Femur (tissue), 1 donor: Measurements from ENCODE around the gene HNRNPA2B1.
"Not testable (repeated sequence)": the region's sequence is repeated elsewhere in the genome, so short reads cannot be mapped to it uniquely, and the experiment has no call there.

Experiments used
- DNase-seq: peaks from one replicate; pipeline ENCODE4 v3.0.0-alpha.2; 2017

The HNRNPA2B1 gene

GRCh38 chr7:26197153-26198115 lies 3.1 kb downstream of the HNRNPA2B1 start:
- DNase-seq, result no peak

DNA sequence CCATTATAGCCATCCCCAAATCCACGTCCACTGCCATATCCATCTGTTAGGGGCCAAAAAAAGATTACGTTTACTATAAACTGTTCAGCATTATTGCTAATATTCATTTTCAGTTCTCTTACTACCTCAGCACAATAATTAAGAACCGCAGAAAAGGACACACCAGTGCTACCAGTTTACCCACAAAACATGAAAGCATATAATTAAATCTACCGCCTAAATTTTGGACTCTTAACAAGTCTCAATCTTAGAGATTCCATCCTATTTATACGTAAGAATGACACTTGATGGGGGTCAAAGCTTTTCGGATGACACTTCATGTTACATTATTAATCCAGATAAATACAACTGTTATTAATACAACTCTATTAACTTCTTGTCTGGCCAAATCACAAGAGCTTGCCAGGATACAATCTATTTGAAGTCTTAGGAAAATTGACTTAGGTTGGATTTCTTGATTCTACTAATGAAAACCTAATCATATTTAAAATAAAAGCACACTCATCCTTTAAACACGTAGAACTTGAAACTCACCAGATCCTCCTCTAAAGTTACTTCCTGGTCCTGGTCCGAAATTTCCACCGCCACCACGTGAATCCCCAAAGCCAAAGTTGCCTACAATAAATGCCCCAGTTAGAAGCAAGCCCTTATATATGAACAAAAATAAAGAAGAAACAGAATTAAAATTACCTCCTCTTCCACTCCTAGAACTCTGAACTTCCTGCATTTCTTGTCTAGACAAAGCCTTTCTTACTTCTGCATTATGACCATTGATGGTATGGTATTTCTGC lies 4.5 kb downstream of the HNRNPA2B1 start:
- DNase-seq, result no peak

DNA sequence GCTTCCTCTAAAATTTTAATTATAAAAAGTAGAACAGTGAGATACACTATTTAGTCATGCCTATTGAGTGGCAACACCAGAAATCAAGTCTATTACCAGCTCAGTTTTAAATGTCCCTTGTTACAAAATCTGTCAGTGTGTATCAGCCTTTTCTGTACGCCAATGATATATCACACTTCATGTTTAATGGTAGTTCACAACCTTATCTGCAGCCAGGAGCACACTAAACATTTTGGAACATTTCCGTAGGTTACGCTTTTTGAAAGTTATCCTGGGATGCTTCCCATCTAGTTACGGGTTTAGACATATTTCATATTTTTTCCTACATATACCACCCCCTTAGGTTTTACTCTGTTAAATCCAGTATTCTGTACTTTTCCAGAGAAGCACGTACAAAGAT lies 5.4 kb downstream of the HNRNPA2B1 start:
- DNase-seq, result no peak

DNA sequence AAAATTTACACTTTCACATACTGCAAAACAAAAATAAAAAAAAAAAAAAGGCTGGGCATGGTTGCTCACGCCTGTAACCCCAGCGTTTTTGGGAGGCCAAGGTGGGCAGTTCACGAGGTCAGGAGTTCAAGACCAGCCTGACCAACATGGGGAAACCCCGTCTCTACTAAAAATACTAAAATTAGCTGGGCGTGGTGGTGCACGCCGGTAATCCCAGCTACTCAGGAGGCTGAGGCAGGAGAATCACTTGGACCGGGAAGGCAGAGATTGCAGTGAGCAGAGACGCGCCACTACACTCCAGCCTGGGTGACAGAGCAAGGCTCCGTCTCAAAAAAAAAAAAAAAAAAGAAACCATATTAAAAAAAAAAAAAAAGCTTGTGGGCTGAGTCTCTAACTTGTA lies 5.8 kb downstream of the HNRNPA2B1 start:
- DNase-seq, result not testable (repeated sequence)

- no peak for DNase-seq
Observed at GRCh38 chr7:26193432-26194207, 6.9 kb downstream of the HNRNPA2B1 start.

GRCh38 chr7:26192485-26193087 lies 8.0 kb downstream of the HNRNPA2B1 start:
- DNase-seq, result no peak

- no peak for DNase-seq
Observed at GRCh38 chr7:26191974-26192479, 8.5 kb downstream of the HNRNPA2B1 start.

- no peak for DNase-seq
Observed at GRCh38 chr7:26191233-26191973, 9.1 kb downstream of the HNRNPA2B1 start.

DNA sequence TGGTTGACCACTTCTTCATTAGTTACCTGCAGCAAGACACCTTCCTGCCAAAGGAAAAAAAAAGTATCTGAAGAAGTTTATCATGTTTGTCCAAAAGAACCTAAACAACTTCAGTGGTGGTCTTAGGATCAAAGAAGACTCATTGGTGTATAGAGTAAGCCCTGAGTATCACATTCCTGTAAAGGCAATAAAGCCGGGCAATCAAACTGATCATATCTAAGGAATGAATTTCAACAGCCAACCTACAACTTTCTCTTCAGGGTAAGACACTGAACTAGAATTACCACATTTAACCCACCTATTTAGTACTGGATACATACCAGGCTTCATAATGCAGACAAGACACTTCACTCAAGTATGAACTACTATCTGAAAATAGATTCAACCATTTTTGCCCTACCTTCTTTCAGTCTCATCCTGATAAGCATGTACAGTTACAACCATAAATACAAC lies 10.1 kb downstream of the HNRNPA2B1 start:
- no peak for DNase-seq

GRCh38 chr7:26189697-26190096 lies 10.8 kb downstream of the HNRNPA2B1 start:
- DNase-seq, result no peak

DNA sequence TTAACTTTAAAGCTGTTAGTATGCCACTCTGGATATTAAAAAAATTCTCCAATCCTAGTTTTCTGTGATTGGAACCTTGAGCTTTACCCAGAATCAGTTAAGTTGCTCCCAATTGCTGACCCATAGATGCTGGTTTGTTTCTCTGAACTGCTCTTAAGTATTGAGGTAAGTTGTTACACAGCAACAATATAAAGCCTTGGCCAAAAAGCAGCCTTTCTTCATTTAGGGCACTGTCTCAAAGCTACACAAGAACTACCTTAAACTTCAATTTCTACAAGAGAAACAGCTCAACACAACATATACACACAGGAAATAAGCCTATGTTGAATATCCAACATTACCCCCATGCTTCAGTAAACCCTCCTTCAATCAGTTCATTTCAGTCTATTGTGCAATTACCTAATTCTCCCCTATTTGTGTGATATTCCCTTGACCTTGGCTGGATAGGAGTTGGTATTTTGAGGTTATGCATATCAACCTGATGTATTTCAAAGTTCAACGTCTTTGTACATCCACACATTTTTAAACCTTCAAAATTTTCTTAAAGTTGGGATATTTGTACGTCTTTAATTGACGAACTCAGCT lies 11.5 kb downstream of the HNRNPA2B1 start:
- DNase-seq, result no peak

DNA sequence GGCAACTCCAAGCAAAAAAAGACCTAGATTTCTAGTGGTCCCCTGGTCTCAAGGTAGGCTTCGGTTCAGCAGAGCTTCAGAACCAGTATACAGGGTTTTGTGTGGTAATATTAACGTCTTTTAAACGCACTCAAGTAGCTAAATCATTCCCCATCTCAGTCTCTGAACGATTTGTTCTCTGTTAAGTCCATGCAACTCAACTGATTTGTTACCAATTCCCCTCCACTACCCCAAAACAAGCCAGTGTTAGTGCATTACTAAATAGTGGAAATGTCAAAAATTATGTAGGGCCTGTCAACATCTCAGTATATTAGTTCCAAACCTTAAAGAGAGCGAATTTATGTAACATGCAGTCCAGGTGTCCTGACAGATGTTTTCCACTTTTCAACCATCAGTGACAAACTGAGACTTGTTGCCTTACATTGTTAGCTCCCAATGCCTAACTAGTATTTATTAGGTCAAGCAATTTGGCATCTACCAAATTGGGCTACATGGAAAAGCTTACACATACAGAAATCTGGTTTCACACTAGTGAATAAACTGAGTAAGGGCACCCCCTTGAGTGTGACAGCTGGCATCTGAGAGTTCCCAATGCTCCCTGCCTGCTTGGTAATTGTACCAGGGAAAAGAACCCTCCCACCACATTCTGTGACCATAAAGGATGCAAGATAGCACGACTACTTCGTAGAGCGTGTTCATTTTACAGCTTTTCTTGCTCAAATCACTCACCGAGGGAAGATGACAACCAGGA lies 12.2 kb downstream of the HNRNPA2B1 start:
- DNase-seq, result no peak

- no peak for DNase-seq
Observed at GRCh38 chr7:26187380-26188205, 13.0 kb downstream of the HNRNPA2B1 start.

GRCh38 chr7:26186364-26187311 lies 13.9 kb downstream of the HNRNPA2B1 start:
- no peak for DNase-seq

DNA sequence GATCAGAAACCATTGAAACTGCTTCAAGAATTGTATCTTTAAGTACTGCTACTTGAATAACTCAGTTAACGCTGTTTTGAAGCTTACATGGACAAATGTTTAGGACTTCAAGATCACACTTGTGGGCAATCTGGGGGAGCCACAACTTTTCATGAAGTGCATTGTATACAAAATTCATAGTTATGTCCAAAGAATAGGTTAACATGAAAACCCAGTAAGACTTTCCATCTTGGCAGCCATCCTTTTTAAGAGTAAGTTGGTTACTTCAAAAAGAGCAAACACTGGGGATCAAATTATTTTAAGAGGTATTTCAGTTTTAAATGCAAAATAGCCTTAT lies 14.7 kb downstream of the HNRNPA2B1 start:
- no peak for DNase-seq

DNA sequence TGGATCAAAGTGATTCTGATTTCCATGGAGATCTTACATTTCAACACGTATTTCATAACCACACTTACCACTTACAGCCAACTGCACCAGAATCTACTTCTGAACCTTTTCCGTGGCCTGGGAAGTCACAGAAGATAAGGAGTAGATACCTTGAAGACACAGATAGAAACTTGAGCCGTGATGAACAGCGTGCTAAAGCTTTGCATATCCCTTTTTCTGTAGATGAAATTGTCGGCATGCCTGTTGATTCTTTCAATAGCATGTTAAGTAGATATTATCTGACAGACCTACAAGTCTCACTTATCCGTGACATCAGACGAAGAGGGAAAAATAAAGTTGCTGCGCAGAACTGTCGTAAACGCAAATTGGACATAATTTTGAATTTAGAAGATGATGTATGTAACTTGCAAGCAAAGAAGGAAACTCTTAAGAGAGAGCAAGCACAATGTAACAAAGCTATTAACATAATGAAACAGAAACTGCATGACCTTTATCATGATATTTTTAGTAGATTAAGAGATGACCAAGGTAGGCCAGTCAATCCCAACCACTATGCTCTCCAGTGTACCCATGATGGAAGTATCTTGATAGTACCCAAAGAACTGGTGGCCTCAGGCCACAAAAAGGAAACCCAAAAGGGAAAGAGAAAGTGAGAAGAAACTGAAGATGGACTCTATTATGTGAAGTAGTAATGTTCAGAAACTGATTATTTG lies 15.3 kb downstream of the HNRNPA2B1 start:
- no peak for DNase-seq

- DNase-seq, result not testable (repeated sequence)
Observed at GRCh38 chr7:26184281-26185101, 16.1 kb downstream of the HNRNPA2B1 start.
